ENCODE data around the gene TENM4.

The TENM4 gene

DNA sequence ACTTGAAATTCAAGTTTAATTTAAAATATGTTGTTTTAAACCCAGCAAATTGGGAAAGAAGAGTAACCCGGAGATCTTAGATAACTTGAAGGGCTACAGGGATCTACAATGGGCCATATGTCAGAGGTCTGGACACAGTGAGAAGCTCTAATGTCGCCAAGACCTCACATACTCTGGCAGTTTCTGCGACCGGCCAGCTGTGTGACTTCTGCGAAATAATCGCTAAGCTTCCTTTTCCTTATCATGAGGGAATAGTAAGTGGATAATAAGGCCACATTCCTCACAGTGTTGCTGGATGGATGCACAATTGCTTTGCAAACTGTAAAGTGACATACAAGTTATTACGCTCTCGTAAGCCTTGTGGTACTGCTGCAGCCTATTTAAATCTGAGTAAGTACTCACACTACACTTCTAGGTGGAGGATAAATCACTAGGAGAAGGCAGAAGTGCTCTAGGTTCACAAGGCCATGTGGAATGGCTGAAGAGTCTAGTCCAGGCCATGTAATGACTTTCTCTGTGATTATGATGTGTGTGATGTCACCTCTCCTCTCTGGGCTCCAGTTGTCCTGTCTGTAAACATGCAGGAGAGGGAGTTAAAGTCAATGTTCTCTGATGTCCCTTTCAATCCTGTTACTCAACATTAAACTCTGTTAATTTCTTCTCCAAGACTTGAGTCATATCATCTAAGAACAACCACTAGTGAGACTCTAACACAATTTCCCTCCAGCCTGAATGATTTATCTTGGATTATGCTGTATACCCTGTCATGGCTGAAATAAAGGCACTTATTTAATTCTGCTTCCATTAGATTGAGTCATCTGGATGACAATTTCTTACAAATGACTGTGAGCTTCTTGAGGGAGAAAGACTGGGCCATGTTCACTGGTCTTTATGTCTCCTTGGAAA, 673.5 kb downstream of the TENM4 start (continued):
- TF ChIP-seq ZNF121 (tag by site-specific recombination; IDR thresholded peaks at IDR 0.05) (no peak), ZNF48 (tag by site-specific recombination; IDR thresholded peaks at IDR 0.05) (no peak)
- TF ChIP-seq, protein P1, sequence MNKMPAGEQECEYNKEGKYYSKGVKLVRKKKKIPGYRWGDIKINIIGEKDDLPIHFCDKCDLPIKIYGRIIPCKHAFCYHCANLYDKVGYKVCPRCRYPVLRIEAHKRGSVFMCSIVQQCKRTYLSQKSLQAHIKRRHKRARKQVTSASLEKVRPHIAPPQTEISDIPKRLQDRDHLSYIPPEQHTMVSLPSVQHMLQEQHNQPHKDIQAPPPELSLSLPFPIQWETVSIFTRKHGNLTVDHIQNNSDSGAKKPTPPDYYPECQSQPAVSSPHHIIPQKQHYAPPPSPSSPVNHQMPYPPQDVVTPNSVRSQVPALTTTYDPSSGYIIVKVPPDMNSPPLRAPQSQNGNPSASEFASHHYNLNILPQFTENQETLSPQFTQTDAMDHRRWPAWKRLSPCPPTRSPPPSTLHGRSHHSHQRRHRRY (tag by site-specific recombination; IDR thresholded peaks at IDR 0.05) = no peak

DNA sequence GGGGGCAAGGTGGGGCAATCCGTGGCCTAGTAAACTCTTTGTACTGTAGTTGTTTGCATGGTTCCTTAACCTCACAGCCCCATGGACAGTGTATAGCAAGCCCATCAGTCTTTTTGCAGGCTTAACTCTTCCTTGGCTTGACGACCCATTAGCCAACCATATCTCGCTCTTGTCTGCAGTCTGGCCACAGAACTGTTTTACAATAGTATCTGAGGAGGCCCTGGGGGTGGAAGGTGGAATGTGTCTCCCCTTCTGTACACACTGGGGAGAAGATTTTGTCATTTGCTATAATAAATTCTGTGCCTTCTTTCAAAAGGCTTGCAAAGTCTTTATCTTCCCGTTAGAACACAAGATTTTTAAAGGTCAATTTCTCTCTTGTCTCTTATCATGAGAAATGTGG, 675.9 kb downstream of the TENM4 start:
- ChIA-PET CTCF (no interaction called here), POLR2A (no interaction called here)
- Histone ChIP-seq H3K27ac (ENCODE audit: extremely low read depth, low read depth, low read length) (no peak overlapping the region), H3K9me3 (ENCODE audit: control insufficient read depth, insufficient read depth, low read depth, low read length) (no peaks in the 10 kb centered on the region), H3K4me3 (ENCODE audit: low read depth, low read length) (no peak overlapping the region), H3K36me3 (ENCODE audit: control insufficient read depth in 2 of 2, insufficient read depth in 1 of 2, low read length in 2 of 2) (no peaks in the 10 kb centered on the region), H3K4me1 (ENCODE audit: control insufficient read depth, insufficient read depth, low read length) (no peaks in the 10 kb centered on the region)
- no peak for TF ChIP-seq ZBTB44 (tag by site-specific recombination; IDR thresholded peaks at IDR 0.05)
- no peak for TF ChIP-seq ZBTB17 (tag by site-specific recombination; IDR thresholded peaks at IDR 0.05)
- TF ChIP-seq MEIS1 (CRISPR knock-in tag; IDR thresholded peaks at IDR 0.05; ENCODE audit: borderline replicate concordance) = no peak
- no peak for TF ChIP-seq ZNF302 (tag by site-specific recombination; IDR thresholded peaks at IDR 0.05; ENCODE audit: low read depth)
- no peak for TF ChIP-seq ZNF707 (tag by site-specific recombination; IDR thresholded peaks at IDR 0.05)
- TF ChIP-seq REPIN1 (tag by site-specific recombination; IDR thresholded peaks at IDR 0.05; ENCODE audit: low read depth) = no peak
- no peak for TF ChIP-seq BCL11A (tag by site-specific recombination; IDR thresholded peaks at IDR 0.05; ENCODE audit: low read depth)
- TF ChIP-seq ZNF292 (tag by site-specific recombination; IDR thresholded peaks at IDR 0.05; ENCODE audit: borderline replicate concordance, low read depth) = no peak
- no peak for TF ChIP-seq ZNF561 (tag by site-specific recombination; IDR thresholded peaks at IDR 0.05; ENCODE audit: borderline replicate concordance)
- no peak for TF ChIP-seq IKZF3 (tag by site-specific recombination; IDR thresholded peaks at IDR 0.05)
- TF ChIP-seq ZNF830 (tag by site-specific recombination; IDR thresholded peaks at IDR 0.05; ENCODE audit: low read depth) = no peak

DNA sequence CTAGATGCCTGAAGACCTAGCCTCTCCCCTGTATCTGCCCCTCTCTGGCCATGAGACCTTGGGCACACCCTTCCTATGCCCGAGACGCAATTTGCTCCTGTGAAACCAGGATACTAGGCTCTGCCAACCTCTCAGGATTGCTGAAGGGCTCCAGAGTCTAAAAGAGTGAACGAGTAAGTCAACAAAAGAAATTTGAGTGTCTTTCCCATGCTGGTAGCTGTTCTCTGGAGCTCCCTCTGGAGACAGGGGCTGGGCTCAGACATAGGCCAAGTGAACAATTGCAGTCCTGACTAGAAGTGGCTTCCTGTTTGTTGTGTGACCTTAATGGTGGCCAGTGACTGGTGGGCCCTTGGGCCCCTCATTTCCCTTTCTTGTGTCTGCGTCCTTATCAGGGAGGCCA, 677.2 kb downstream of the TENM4 start:
- ChIA-PET POLR2A (no interaction called here), CTCF (interaction anchor here (0.6 to 1.5 kb wide), 4 partner anchors 48 to 287 kb away, joined by 3 to 4 read pairs (median 3); no protein-coding TSS in a partner anchor)
- H3K36me3 ChIP-seq (ENCODE audit: control insufficient read depth in 2 of 2, insufficient read depth in 1 of 2, low read length in 2 of 2) = no peaks in the 10 kb centered on the region
- TF ChIP-seq ZNF426 (tag by site-specific recombination; IDR thresholded peaks at IDR 0.05) (no peak), ZNF239 (tag by site-specific recombination; IDR thresholded peaks at IDR 0.05) (no peak), ZNF76 (tag by site-specific recombination; IDR thresholded peaks at IDR 0.05; ENCODE audit: borderline replicate concordance, low read depth) (no peak), ZNF138 (tag by site-specific recombination; IDR thresholded peaks at IDR 0.05; ENCODE audit: borderline replicate concordance) (no peak), ZBTB20 (tag by site-specific recombination; IDR thresholded peaks at IDR 0.05) (no peak), ZNF626 (tag by site-specific recombination; IDR thresholded peaks at IDR 0.05) (no peak), SP2 (tag by site-specific recombination; IDR thresholded peaks at IDR 0.05) (no peak), ZNF23 (tag by site-specific recombination; IDR thresholded peaks at IDR 0.05; ENCODE audit: borderline replicate concordance) (no peak), ZNF121 (tag by site-specific recombination; IDR thresholded peaks at IDR 0.05) (no peak), ZNF280C (tag by site-specific recombination; IDR thresholded peaks at IDR 0.05) (no peak), ZNF221 (tag by site-specific recombination; IDR thresholded peaks at IDR 0.05; ENCODE audit: borderline replicate concordance) (no peak), ZNF585B (tag by site-specific recombination; IDR thresholded peaks at IDR 0.05) (no peak)

More for the DNA sequence above, 677.2 kb downstream of the TENM4 start:
- H3K4me1 ChIP-seq (ENCODE audit: control insufficient read depth, insufficient read depth, low read length) = no peaks in the 10 kb centered on the region
- H3K27ac ChIP-seq (ENCODE audit: extremely low read depth, low read depth, low read length) = no peak overlapping the region
- H3K4me3 ChIP-seq (ENCODE audit: low read depth, low read length) = no peak overlapping the region
- no peaks in the 10 kb centered on the region for H3K9me3 ChIP-seq (ENCODE audit: control insufficient read depth, insufficient read depth, low read depth, low read length)
